Fibroblast of skin of right biceps (primary cell): ENCODE measurements around the gene CMTR1.
"Not testable (repeated sequence)": the region's sequence is repeated elsewhere in the genome, so short reads cannot be mapped to it uniquely, and the experiment has no call there.

Experiments
- DNase-seq: peaks from one replicate; pipeline ENCODE4 v3.0.0-alpha.2; 2013

The CMTR1 gene

DNA sequence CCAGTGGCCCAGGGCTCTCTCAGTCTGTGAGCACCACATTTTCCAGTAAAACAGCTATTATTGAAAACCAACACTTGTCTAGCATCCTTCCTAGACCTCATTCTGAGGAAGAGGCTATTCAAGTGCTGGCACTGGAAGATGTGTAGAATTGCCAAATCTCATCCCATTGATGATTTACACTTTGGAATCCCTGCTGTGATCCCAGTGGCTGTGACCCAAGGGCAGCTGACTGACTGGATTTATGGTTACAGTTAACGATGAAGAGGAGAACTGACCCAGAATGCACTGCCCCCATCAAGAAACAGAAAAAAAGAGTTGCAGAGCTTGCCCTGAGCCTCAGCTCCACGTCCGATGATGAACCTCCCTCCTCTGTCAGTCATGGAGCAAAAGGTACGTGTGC lies 2.4 kb downstream of the CMTR1 start:
- no peak for DNase-seq

- no peak for DNase-seq
Observed at GRCh38 chr6:37435816-37436215, 2.8 kb downstream of the CMTR1 start.

DNA sequence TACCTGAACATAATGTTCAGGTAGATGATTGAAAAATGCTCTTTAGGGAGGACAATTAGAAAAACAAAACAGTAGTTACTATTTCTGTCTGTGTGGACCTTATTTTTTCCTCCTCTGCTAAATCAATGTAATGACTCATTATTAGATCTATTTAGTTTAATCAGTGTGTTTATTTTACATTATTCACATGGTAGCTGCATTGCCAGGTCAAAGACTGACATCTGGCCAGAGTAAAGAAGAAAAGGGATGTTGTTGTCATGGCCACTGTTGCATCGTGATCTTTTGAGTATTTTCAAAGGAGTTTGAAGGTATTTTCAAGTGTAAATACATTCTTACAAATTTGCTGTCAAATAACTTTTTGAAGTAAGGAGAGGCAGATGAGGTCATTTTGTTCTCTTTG lies 5.9 kb downstream of the CMTR1 start:
- no peak for DNase-seq

- no peak for DNase-seq
Observed at GRCh38 chr6:37441651-37442050, 8.6 kb downstream of the CMTR1 start.

- DNase-seq, result no peak
Observed at GRCh38 chr6:37442416-37443215, 9.6 kb downstream of the CMTR1 start.

DNA sequence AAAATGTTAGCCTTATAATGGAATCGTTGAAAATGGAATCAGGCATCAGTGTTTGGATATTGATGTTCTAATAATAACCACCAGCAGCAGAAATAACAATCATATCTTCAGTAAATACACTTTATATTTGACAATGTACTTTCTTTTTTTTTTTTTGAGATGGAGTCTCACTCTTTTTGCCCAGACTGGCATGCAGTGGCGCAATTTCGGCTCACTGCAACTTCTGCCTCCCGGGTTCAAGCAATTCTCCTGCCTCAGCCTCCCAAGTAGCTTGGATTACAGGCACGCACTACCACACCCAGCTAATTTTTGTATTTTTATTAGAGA lies 10.2 kb downstream of the CMTR1 start:
- not testable (repeated sequence) for DNase-seq

- DNase-seq, result no peak
Observed at GRCh38 chr6:37449984-37450383, 17.0 kb downstream of the CMTR1 start.

GRCh38 chr6:37451441-37452193 lies 18.6 kb downstream of the CMTR1 start:
- DNase-seq, result no peak

DNA sequence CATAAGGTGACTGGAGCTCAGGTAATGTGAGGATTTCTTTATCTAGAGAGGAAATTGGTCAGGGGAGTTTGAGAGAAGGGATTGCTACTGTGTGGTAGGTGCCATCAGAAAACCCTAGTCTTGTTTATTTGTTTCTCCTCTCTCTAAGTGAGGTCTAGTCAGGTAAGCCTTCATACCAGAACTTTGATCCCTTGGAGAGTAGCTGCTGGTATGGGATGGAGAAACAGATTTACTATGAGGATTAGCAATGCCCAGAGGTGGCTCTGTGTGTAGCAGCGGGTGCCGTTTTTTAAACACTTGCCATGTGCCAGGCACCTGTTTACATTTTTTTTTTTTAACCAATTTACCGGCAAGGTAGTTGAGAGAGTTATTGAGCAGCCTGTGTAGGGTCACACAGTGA lies 19.5 kb downstream of the CMTR1 start:
- DNase-seq, result no peak

DNA sequence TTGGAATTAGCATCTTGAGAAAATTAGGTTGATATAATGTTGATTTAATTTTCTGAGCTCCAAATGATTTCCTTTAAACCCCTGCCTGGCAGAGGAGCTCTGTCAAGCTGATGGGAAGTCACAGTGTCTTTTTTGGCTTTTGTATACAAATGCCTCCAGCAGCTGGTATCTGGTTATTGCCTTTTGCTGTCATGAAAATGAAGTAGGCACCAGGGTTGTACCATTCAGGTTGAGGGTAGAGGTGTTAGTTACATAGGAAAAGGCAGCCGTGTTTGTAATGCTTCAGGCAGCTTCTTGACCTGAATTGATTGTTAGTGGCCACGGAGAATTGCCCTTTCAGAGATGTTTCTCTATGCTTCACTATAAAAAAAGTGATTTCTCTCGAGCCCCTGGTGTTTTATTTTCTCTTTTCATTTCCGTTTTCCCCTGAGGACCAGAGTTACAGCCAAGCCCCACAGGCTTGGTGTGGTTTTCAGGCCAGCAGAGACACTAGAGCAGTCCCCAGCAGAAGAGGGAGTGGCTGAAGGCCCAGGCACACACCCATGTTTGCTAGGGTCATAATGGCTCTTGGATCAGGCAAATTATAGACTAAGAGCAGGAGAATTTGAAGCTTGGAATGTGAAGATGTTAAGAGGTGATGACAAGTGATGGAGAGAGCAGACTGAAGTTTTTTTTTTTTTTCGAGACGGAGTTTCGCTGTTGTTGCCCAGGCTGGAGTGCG lies 21.6 kb downstream of the CMTR1 start:
- DNase-seq, result peak; percentile 70

- peak; percentile 91 for DNase-seq
Observed at GRCh38 chr6:37456126-37456525, 23.1 kb downstream of the CMTR1 start.

- peak; percentile 91 for DNase-seq
Observed at GRCh38 chr6:37456816-37457560, 24.0 kb downstream of the CMTR1 start.

- DNase-seq, result peak; percentile 63
Observed at GRCh38 chr6:37459981-37460800, 27.2 kb downstream of the CMTR1 start.

DNA sequence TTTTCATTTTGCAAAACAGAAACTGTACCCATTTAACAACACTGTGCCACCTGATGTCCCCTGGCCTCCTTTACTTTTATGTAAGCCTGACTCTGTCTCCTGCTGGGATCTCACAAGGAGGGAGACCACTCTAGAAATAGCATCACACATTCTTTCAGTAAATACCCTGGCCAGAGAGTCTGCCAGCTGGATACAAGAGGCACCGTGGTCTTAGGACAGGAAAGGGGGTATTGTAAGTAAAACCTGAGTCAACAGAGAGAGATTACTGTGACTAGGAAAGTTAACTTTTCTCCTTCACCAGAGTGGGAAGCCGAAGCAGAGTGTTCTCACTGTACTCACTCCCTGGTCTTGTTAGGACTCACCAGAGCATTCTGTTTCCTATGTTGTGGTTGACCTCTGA lies 27.8 kb downstream of the CMTR1 start:
- peak; percentile 10 for DNase-seq

- no peak for DNase-seq
Observed at GRCh38 chr6:37463110-37463509, 30.1 kb downstream of the CMTR1 start.

DNA sequence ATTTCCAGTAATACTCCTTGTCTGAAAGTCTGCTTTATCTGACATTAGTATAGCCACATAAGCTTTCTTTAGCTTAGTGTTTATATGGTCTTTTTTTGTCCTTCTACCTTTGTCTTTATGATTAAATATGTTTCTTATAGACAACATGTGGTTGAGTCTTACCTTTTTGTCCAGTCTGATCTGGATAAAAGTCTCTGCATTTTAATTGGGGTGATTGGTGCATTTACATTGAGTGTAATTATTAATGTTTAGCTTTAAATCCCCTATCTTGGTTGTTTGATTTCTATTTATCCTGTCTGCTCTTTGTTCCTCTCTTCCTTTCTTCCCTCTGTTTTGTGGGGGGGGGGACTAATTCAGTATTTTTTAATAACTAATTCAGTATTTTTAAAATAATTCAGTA lies 34.7 kb downstream of the CMTR1 start:
- no peak for DNase-seq

- DNase-seq, result no peak
Observed at GRCh38 chr6:37473364-37474095, 40.5 kb downstream of the CMTR1 start.

DNA sequence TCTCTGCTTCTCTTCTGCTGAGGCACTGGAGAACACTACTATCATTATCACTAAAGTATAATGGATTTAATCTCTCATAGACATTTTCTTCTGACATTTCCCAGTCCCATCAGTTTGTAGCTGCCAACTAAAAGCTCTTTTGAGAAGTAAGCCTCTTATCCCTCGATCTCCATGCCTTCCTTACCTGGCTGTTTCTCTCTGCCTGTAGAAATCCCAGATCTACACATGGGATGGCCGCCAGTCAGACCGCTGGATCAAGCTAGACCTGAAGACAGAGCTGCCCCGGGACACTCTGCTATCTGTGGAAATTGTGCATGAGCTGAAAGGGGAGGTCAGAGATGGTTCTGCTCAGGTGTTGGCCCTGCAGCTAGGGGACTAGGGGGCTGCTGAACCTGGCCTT lies 41.3 kb downstream of the CMTR1 start:
- DNase-seq, result no peak

DNA sequence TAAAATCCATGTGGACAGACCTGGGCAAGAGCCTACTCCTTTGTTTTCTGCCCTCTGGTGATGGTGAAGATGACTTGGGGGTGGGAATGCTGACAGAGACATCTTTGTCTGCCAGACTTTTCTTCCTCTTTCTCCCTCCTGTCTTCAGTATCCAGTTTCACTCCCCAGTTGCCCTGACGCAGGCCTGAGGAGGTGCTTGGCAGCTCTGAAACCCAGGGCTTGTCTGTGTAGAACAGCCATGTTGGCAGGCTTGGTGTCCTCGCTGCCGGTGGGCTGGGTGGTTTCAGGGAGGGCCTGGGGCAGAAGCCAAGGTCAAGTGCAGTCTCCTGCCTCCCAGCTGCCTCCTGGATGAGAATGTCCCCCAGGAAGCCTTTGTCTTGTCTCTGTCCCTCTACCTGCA lies 44.2 kb downstream of the CMTR1 start:
- no peak for DNase-seq

DNA sequence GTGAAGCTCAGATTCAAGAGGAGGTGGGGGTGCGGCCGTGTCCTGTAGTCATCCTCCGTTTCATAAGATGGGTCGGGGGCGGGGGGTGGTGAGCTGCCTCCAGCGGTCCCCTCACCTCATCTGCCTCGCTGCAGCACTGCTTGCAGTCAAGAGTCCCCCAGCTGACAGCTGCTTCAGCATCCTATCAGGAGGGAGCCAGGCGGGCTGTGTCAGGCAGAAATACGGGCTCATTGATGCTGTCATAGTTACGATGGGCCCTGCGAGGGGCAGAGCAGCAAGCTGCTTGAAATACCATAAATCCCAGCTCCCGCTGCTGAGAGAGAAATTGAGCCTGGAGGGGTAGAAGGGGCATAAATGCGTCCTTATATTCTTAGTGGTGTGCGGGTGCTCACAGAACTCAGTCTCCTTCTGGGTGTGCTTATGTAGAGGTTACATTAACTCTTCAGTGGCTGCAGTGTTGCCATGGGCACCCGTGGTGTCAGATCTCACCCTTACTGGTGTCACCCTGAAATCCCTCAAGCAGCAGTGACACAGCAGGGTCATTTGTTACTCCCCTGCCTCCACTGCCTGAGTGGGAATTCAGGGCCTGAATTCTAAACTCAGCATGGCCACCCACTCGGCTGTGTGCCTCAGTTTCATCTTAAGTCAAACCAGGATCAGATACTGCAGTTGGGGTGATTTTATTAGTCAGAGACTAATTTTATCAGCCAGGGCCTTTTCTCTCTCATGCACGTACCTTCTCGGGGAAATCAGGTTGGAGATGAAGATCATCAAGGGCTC lies 44.8 kb downstream of the CMTR1 start:
- no peak for DNase-seq

- no peak for DNase-seq
Observed at GRCh38 chr6:37478827-37479226, 45.8 kb downstream of the CMTR1 start.
